ENCODE data around the gene KRTAP4-12.
"Not testable (repeated sequence)": the region's sequence is repeated elsewhere in the genome, so short reads cannot be mapped to it uniquely, and the experiment has no call there.

KRTAP4-12 gene

GRCh38 chr17:41123991-41124371 is at the start of gene KRTAP4-12:
TSS of gene KRTAP4-12 (minus strand) at chr17:41124182. CDS start at chr17:41124122, 60 bp downstream.
- DNase-seq (ENCODE audit: low read depth) = not testable (repeated sequence)

GRCh38 chr17:41171886-41172285 is 47.9 kb upstream of the KRTAP4-12 start:
- DNase-seq (ENCODE audit: low read depth) = no peak

- no peak for DNase-seq (ENCODE audit: low read depth)
Observed at GRCh38 chr17:41168121-41168520, 44.1 kb upstream of the KRTAP4-12 start, which contains the start of gene KRTAP4-3. TSS of gene KRTAP4-3 (minus strand) at chr17:41168221. CDS start at chr17:41168172, 49 bp downstream.

GRCh38 chr17:41167561-41167960 is 43.6 kb upstream of the KRTAP4-12 start:
- no peak for DNase-seq (ENCODE audit: low read depth)

- peak; percentile 82 for DNase-seq (ENCODE audit: low read depth)
Observed at GRCh38 chr17:41163828-41164227, 39.8 kb upstream of the KRTAP4-12 start.

GRCh38 chr17:41160648-41161047 is 36.7 kb upstream of the KRTAP4-12 start, which contains the start of gene KRTAP4-4:
TSS of gene KRTAP4-4 (minus strand) at chr17:41160748. CDS start at chr17:41160691, 57 bp downstream.
- no peak for DNase-seq (ENCODE audit: low read depth)

GRCh38 chr17:41160190-41160589 is 36.2 kb upstream of the KRTAP4-12 start:
- not testable (repeated sequence) for DNase-seq (ENCODE audit: low read depth)

GRCh38 chr17:41153856-41154255 is 29.9 kb upstream of the KRTAP4-12 start:
- DNase-seq (ENCODE audit: low read depth) = no peak

- DNase-seq (ENCODE audit: low read depth) = no peak
Observed at GRCh38 chr17:41151525-41151924, 27.5 kb upstream of the KRTAP4-12 start.

- no peak for DNase-seq (ENCODE audit: low read depth)
Observed at GRCh38 chr17:41150026-41150425, 26.0 kb upstream of the KRTAP4-12 start.

- no peak for DNase-seq (ENCODE audit: low read depth)
Observed at GRCh38 chr17:41149652-41149985, 25.6 kb upstream of the KRTAP4-12 start, which contains the start of gene KRTAP4-5. TSS of gene KRTAP4-5 (minus strand) at chr17:41149825. CDS start at chr17:41149767, 58 bp downstream.

- not testable (repeated sequence) for DNase-seq (ENCODE audit: low read depth)
Observed at GRCh38 chr17:41148971-41149651, 25.1 kb upstream of the KRTAP4-12 start.

GRCh38 chr17:41147531-41148204 is 23.7 kb upstream of the KRTAP4-12 start:
- no peak for DNase-seq (ENCODE audit: low read depth)

- DNase-seq (ENCODE audit: low read depth) = no peak
Observed at GRCh38 chr17:41145261-41145660, 21.3 kb upstream of the KRTAP4-12 start.

GRCh38 chr17:41144846-41145245 is 20.9 kb upstream of the KRTAP4-12 start:
- no peak for DNase-seq (ENCODE audit: low read depth)

GRCh38 chr17:41141361-41141760 is 17.4 kb upstream of the KRTAP4-12 start:
- DNase-seq (ENCODE audit: low read depth) = no peak

GRCh38 chr17:41140360-41141131 is 16.6 kb upstream of the KRTAP4-12 start, which contains the start of gene KRTAP4-6:
TSS of gene KRTAP4-6 (minus strand) at chr17:41140544. CDS start at chr17:41140487, 57 bp downstream.
- DNase-seq (ENCODE audit: low read depth) = peak; percentile 92

GRCh38 chr17:41139865-41140264 is 15.9 kb upstream of the KRTAP4-12 start:
- not testable (repeated sequence) for DNase-seq (ENCODE audit: low read depth)

- DNase-seq (ENCODE audit: low read depth) = peak; percentile 38
Observed at GRCh38 chr17:41133880-41134735, 10.1 kb upstream of the KRTAP4-12 start.

GRCh38 chr17:41131979-41132378 is 8.0 kb upstream of the KRTAP4-12 start:
- peak; percentile 88 for DNase-seq (ENCODE audit: low read depth)

- no peak for DNase-seq (ENCODE audit: low read depth)
Observed at GRCh38 chr17:41127371-41127770, 3.4 kb upstream of the KRTAP4-12 start.
